Naive thymus-derived CD4-positive, alpha-beta T cell (primary cell): Measurements from ENCODE around the gene QRFP. TPM values are rescaled to one million over a fixed set of nuclear protein-coding genes. Genes with fewer than 3 reads are reported as not detected.

Source experiments
- ATAC-seq: fragments of 150-1000 bp; cut with Tn5 transposase; 2 replicates; pipeline ENCODE4 v1.10.0; 2021; ENCODE audit warnings: mild to moderate bottlenecking, moderate library complexity
- CTCF ChIA-PET: fragments of 350-600 bp; sonication (Branson Sonifier 250); formaldehyde crosslinking; loops from one replicate; lab custom pipeline; 2021; ENCODE audit warnings: antibody characterized with exemption; lab: Charles Lee
- POLR2A ChIA-PET: fragments of 350-600 bp; sonication (Branson Sonifier 250); formaldehyde crosslinking; loops from one replicate; lab custom pipeline; 2021; ENCODE audit warnings: antibody characterized with exemption, inconsistent platforms; lab: Charles Lee
- DNase-seq, 9 donors: peaks; one replicate each; pipeline versions ENCODE4 v3.0.0 to v3.0.0-alpha.2; 2020 to 2022; ENCODE audit warnings: mixed read lengths in 1 of 9
- H3K27ac ChIP-seq: one replicate; pipeline ENCODE4 v1.7.0; 2013; ENCODE audit warnings: mild to moderate bottlenecking, low read depth, low read length, moderate library complexity
- H3K27me3 ChIP-seq, 2 donors: one replicate each; pipeline ENCODE4 v1.7.0; 2013; ENCODE audit warnings: low read length in 2 of 2, mild to moderate bottlenecking in 2 of 2, moderate library complexity in 2 of 2; ENCODE audit not compliant: control insufficient read depth in 2 of 2, insufficient read depth in 2 of 2
- H3K36me3 ChIP-seq, 3 experiments: 1 replicate in 2 of 3; 2 replicates in 1 of 3; pipeline ENCODE4 v1.7.0; 2013; ENCODE audit warnings: low read length in 3 of 3, mild to moderate bottlenecking in 3 of 3, moderate library complexity in 1 of 3; ENCODE audit not compliant: insufficient read depth in 3 of 3, control insufficient read depth in 2 of 3
- H3K4me1 ChIP-seq, 2 donors: one replicate each; pipeline ENCODE4 v1.7.0; 2013; ENCODE audit warnings: low read length in 2 of 2, mild to moderate bottlenecking in 2 of 2, moderate library complexity in 1 of 2; ENCODE audit not compliant: control insufficient read depth in 2 of 2, insufficient read depth in 2 of 2
- H3K4me3 ChIP-seq: 2 replicates; pipeline ENCODE4 v1.7.0; 2013; ENCODE audit warnings: mild to moderate bottlenecking, low read length
- H3K9me3 ChIP-seq, 3 experiments: 1 replicate in 2 of 3; 2 replicates in 1 of 3; pipeline ENCODE4 v1.7.0; 2013; ENCODE audit warnings: low read length in 3 of 3; ENCODE audit not compliant: control insufficient read depth in 2 of 3
- H3K27ac Mint-ChIP-seq, 9 donors: one replicate each; pipeline ENCODE4 v1.8.0; 2020 to 2022; ENCODE audit warnings: mixed read lengths in 9 of 9, mild to moderate bottlenecking in 8 of 9, moderate library complexity in 5 of 9, inconsistent platforms in 2 of 9
- H3K27me3 Mint-ChIP-seq, 5 donors: one replicate each; pipeline ENCODE4 v1.8.0; 2021 to 2022; ENCODE audit warnings: mixed read lengths in 5 of 5, mild to moderate bottlenecking in 1 of 5
- H3K36me3 Mint-ChIP-seq, 5 donors: one replicate each; pipeline ENCODE4 v1.8.0; 2020 to 2022; ENCODE audit warnings: mixed read lengths in 5 of 5, mild to moderate bottlenecking in 3 of 5, inconsistent platforms in 1 of 5
- H3K4me1 Mint-ChIP-seq, 7 donors: one replicate each; pipeline ENCODE4 v1.8.0; 2020 to 2022; ENCODE audit warnings: mixed read lengths in 7 of 7, mild to moderate bottlenecking in 3 of 7, inconsistent platforms in 1 of 7
- H3K4me3 Mint-ChIP-seq, 10 donors: one replicate each; pipeline ENCODE4 v1.8.0; 2020 to 2022; ENCODE audit warnings: mild to moderate bottlenecking in 10 of 10, mixed read lengths in 10 of 10, moderate library complexity in 6 of 10, inconsistent platforms in 2 of 10
- H3K9me3 Mint-ChIP-seq, 11 donors: one replicate each; pipeline ENCODE4 v1.8.0; 2020 to 2022; ENCODE audit warnings: mixed read lengths in 11 of 11, mild to moderate bottlenecking in 4 of 11, inconsistent platforms in 1 of 11, moderate library complexity in 1 of 11
- intact Hi-C, 2 donors: fragments of 100-400 bp; cut with micrococcal nuclease; formaldehyde crosslinking; loops; one replicate each; pipeline ENCODE4 v1.15.1; 2023
- polyA plus RNA-seq, 2 donors: library from polyadenylated mRNA; unstranded; fragments of 300-500 nt; fragmentation: Illumina TruSeq; gene quantifications; one replicate each; pipeline ENCODE4 v1.2.3, GENCODE V29; 2021
- total RNA-seq, 6 experiments: library from RNA in 5 of 6; stranded (reverse) in 5 of 6; gene quantifications; 1 replicate in 5 of 6; 2 replicates in 1 of 6; pipeline ENCODE4 v1.2.3 and lab custom pipeline; 2021 to 2026

Gene QRFP
- total and polyA plus RNA-seq, 7 experiments from 2014 or later = not detected

GRCh38 chr9:130877300-130877699, 19.3 kb downstream of the QRFP start:
- no peak for DNase-seq
- Mint-ChIP-seq H3K4me1 (no peaks in the 10 kb centered on the region), H3K4me3 (no peak overlapping the region), H3K27ac (no peak overlapping the region), H3K36me3 (peaks cover 7 to 64% (median 20%) of the 10 kb centered on the region in 5 donors), H3K9me3 (no peaks in the 10 kb centered on the region), H3K27me3 (no peaks in the 10 kb centered on the region)
- ChIA-PET CTCF (no interaction called here), POLR2A (no interaction called here)
- Histone ChIP-seq H3K27me3 (no peaks in the 10 kb centered on the region), H3K36me3 (peaks cover 0 to 81% (median 11%) of the 10 kb centered on the region in 3 experiments), H3K9me3 (no peaks in the 10 kb centered on the region), H3K4me3 (no peak overlapping the region), H3K27ac (no peak overlapping the region), H3K4me1 (no peaks in the 10 kb centered on the region)
- intact Hi-C loops = no loop called here
- no peak for ATAC-seq

GRCh38 chr9:130874783-130875182, 21.8 kb downstream of the QRFP start:
- DNase-seq (no peak), ATAC-seq (no peak)
- ChIA-PET POLR2A (no interaction called here), CTCF (interaction anchor here (0.7 kb wide), 1 partner anchor 171 kb away, joined by 3 read pairs; no protein-coding TSS in a partner anchor)
- H3K27ac Mint-ChIP-seq = peak overlapping the region in 1 of 9 donors; percentile 16
- H3K4me3 Mint-ChIP-seq = no peak overlapping the region
- Histone ChIP-seq H3K27ac (no peak overlapping the region), H3K36me3 (peaks cover 0 to 63% (median 11%) of the 10 kb centered on the region in 3 experiments), H3K4me3 (no peak overlapping the region), H3K27me3 (no peaks in the 10 kb centered on the region), H3K9me3 (no peaks in the 10 kb centered on the region), H3K4me1 (no peaks in the 10 kb centered on the region)
- intact Hi-C loops = no loop called here
- H3K36me3 Mint-ChIP-seq = peaks cover 2 to 50% (median 13%) of the 10 kb centered on the region in 5 donors
- H3K9me3 Mint-ChIP-seq = no peaks in the 10 kb centered on the region
- H3K4me1 Mint-ChIP-seq = no peaks in the 10 kb centered on the region
- no peaks in the 10 kb centered on the region for H3K27me3 Mint-ChIP-seq

GRCh38 chr9:130873966-130874365, 22.6 kb downstream of the QRFP start:
- no peaks in the 10 kb centered on the region for H3K27me3 ChIP-seq
- no peak for DNase-seq
- H3K36me3 Mint-ChIP-seq = peaks cover 2 to 42% (median 9%) of the 10 kb centered on the region in 5 donors
- H3K9me3 ChIP-seq = no peaks in the 10 kb centered on the region
- H3K4me1 ChIP-seq = no peaks in the 10 kb centered on the region
- POLR2A ChIA-PET = no interaction called here
- no peaks in the 10 kb centered on the region for H3K9me3 Mint-ChIP-seq
- intact Hi-C loops = no loop called here
- peaks cover 0 to 59% (median 11%) of the 10 kb centered on the region in 3 experiments for H3K36me3 ChIP-seq
- H3K27ac ChIP-seq = no peak overlapping the region
- H3K4me1 Mint-ChIP-seq = no peaks in the 10 kb centered on the region
- CTCF ChIA-PET = no interaction called here
- H3K27me3 Mint-ChIP-seq = no peaks in the 10 kb centered on the region
- no peak overlapping the region for H3K4me3 Mint-ChIP-seq
- no peak overlapping the region for H3K4me3 ChIP-seq
- H3K27ac Mint-ChIP-seq = peak overlapping the region in 1 of 9 donors; percentile 36
- ATAC-seq = no peak

GRCh38 chr9:130872912-130873503, 23.6 kb downstream of the QRFP start:
- H3K27ac ChIP-seq = no peak overlapping the region
- Mint-ChIP-seq H3K27me3 (no peaks in the 10 kb centered on the region), H3K36me3 (peaks cover 2 to 41% (median 9%) of the 10 kb centered on the region in 5 donors), H3K9me3 (no peaks in the 10 kb centered on the region), H3K4me1 (no peaks in the 10 kb centered on the region), H3K27ac (no peak overlapping the region), H3K4me3 (no peak overlapping the region)
- H3K4me3 ChIP-seq = no peak overlapping the region
- no peaks in the 10 kb centered on the region for H3K27me3 ChIP-seq
- ATAC-seq (no peak), DNase-seq (no peak)
- no peaks in the 10 kb centered on the region for H3K9me3 ChIP-seq
- H3K36me3 ChIP-seq = peaks cover 0 to 51% (median 11%) of the 10 kb centered on the region in 3 experiments
- ChIA-PET POLR2A (no interaction called here), CTCF (no interaction called here)
- H3K4me1 ChIP-seq = no peaks in the 10 kb centered on the region
- intact Hi-C loops = no loop called here

GRCh38 chr9:130872508-130872907, 24.1 kb downstream of the QRFP start:
- ATAC-seq (no peak), DNase-seq (no peak)
- no peaks in the 10 kb centered on the region for H3K27me3 Mint-ChIP-seq
- no peak overlapping the region for H3K4me3 Mint-ChIP-seq
- no peaks in the 10 kb centered on the region for H3K9me3 ChIP-seq
- H3K27me3 ChIP-seq = no peaks in the 10 kb centered on the region
- H3K4me1 ChIP-seq = no peaks in the 10 kb centered on the region
- intact Hi-C loops = no loop called here
- peaks cover 2 to 41% (median 9%) of the 10 kb centered on the region in 5 donors for H3K36me3 Mint-ChIP-seq
- H3K36me3 ChIP-seq = peaks cover 0 to 51% (median 11%) of the 10 kb centered on the region in 3 experiments
- no peak overlapping the region for H3K4me3 ChIP-seq
- POLR2A ChIA-PET = no interaction called here
- no peak overlapping the region for H3K27ac ChIP-seq
- H3K9me3 Mint-ChIP-seq = no peaks in the 10 kb centered on the region
- H3K27ac Mint-ChIP-seq = no peak overlapping the region
- H3K4me1 Mint-ChIP-seq = no peaks in the 10 kb centered on the region
- CTCF ChIA-PET = no interaction called here

- intact Hi-C loops = no loop called here
- no peak overlapping the region for H3K4me3 Mint-ChIP-seq
- no peak overlapping the region for H3K27ac ChIP-seq
- peaks cover 0 to 4% (median 0%) of the 10 kb centered on the region in 7 donors for H3K4me1 Mint-ChIP-seq
- DNase-seq (no peak), ATAC-seq (no peak)
- H3K36me3 ChIP-seq = peaks cover 0 to 47% (median 11%) of the 10 kb centered on the region in 3 experiments
- no peaks in the 10 kb centered on the region for H3K9me3 ChIP-seq
- H3K27me3 ChIP-seq = no peaks in the 10 kb centered on the region
- no peaks in the 10 kb centered on the region for H3K9me3 Mint-ChIP-seq
- peak overlapping the region in 1 of 9 donors; percentile 25 for H3K27ac Mint-ChIP-seq
- CTCF ChIA-PET = no interaction called here
- H3K4me1 ChIP-seq = no peaks in the 10 kb centered on the region
- peaks cover 2 to 40% (median 9%) of the 10 kb centered on the region in 5 donors for H3K36me3 Mint-ChIP-seq
- POLR2A ChIA-PET = no interaction called here
- H3K27me3 Mint-ChIP-seq = no peaks in the 10 kb centered on the region
- H3K4me3 ChIP-seq = no peak overlapping the region
Observed at GRCh38 chr9:130872093-130872492, 24.5 kb downstream of the QRFP start.
